Tibial nerve (tissue), 4 donors: Measurements from ENCODE around the gene SORL1-AS1.

Source experiments
- CTCF ChIP-seq, 5 experiments: fragments of 200-600 bp in 3 of 5; fragments of 450-650 bp in 2 of 5; sonication (generic) in 3 of 5; IDR thresholded peaks; one replicate each; pipeline ENCODE4 v1.5.1; 2016 to 2019; ENCODE audit warnings: antibody characterized with exemption in 5 of 5, mild to moderate bottlenecking in 3 of 5, moderate library complexity in 2 of 5
- EP300 ChIP-seq, 2 donors: sonication (generic); formaldehyde crosslinking; IDR thresholded peaks; one replicate each; pipeline ENCODE4 v1.6.1; 2017; ENCODE audit warnings: antibody characterized with exemption in 2 of 2, mild to moderate bottlenecking in 1 of 2
- POLR2A ChIP-seq, 2 donors: fragments of 450-650 bp; IDR thresholded peaks; one replicate each; pipeline ENCODE4 v1.6.1; 2017; ENCODE audit warnings: antibody characterized with exemption in 2 of 2, mild to moderate bottlenecking in 2 of 2, moderate library complexity in 2 of 2

- TF ChIP-seq CTCF (IDR thresholded peaks at IDR 0.05) = no peak
- TF ChIP-seq EP300 (IDR thresholded peaks at IDR 0.05) = peak in 1 of 2 donors; percentile 58
- no peak for TF ChIP-seq POLR2A (IDR thresholded peaks at IDR 0.05)
These were observed 16.9 kb downstream of the SORL1-AS1 start for GRCh38 chr11:121435551-121436511.
